Measurements from ENCODE around the gene ACCSL.

The ACCSL gene

GRCh38 chr11:44018829-44019228 is 29.0 kb upstream of the ACCSL start:
- Histone ChIP-seq H3K18ac (ENCODE audit: low read length) (no peak overlapping the region), H4K8ac (ENCODE audit: low read depth, low read length) (no peak overlapping the region), H3K36me3 (replicated peaks in 1 of 2; ENCODE audit: control insufficient read depth in 2 of 2, insufficient read depth in 2 of 2, low read length in 2 of 2) (no peaks in the 10 kb centered on the region), H3K4ac (ENCODE audit: low read length) (no peak overlapping the region), H3K9me3 (replicated peaks in 1 of 2; ENCODE audit: control insufficient read depth in 2 of 2, insufficient read depth in 1 of 2, low read depth in 1 of 2, low read length in 2 of 2) (no peaks in the 10 kb centered on the region), H3K4me1 (ENCODE audit: control insufficient read depth in 2 of 2, insufficient read depth in 1 of 2, low read depth in 1 of 2, low read length in 2 of 2) (no peaks in the 10 kb centered on the region), H3K4me3 (ENCODE audit: low read length in 2 of 2) (no peak overlapping the region), H3K27me3 (ENCODE audit: control insufficient read depth in 3 of 3, insufficient read depth in 3 of 3, low read depth in 1 of 3, low read length in 3 of 3) (no peaks in the 10 kb centered on the region), H3K4me2 (ENCODE audit: insufficient read depth, low read length, poor library complexity, severe bottlenecking) (no peak overlapping the region), H4K91ac (ENCODE audit: low read depth, low read length, poor library complexity) (no peak overlapping the region), H2AK5ac (ENCODE audit: low read depth, low read length) (no peak overlapping the region), H3K23ac (ENCODE audit: low read depth, low read length, poor library complexity) (no peak overlapping the region), H3K14ac (ENCODE audit: low read length) (no peak overlapping the region), H3K9ac (ENCODE audit: low read depth, low read length, poor library complexity) (no peak overlapping the region), H2BK5ac (ENCODE audit: low read length) (no peak overlapping the region), H2BK15ac (ENCODE audit: low read length) (no peak overlapping the region), H2BK12ac (ENCODE audit: low read length) (no peak overlapping the region), H3K79me1 (ENCODE audit: low read depth, low read length) (no peaks in the 10 kb centered on the region), H3K27ac (replicated peaks; ENCODE audit: low read length) (no peak overlapping the region), H2AFZ (ENCODE audit: low read length) (no peak overlapping the region), H2BK120ac (ENCODE audit: low read depth, low read length) (no peak overlapping the region)
- no CpG with 5 or more reads among the region's 2 CpGs for WGBS, 2 donors (ENCODE audit: extremely low coverage in 2 of 2, insufficient read length in 2 of 2, insufficient replicate concordance in 1 of 2)
- DNase-seq (ENCODE audit: low spot score), result no peak

GRCh38 chr11:44024977-44025376 is 22.8 kb upstream of the ACCSL start:
- Histone ChIP-seq H3K4me3 (ENCODE audit: low read length in 2 of 2) (no peak overlapping the region), H2AK5ac (ENCODE audit: low read depth, low read length) (no peak overlapping the region), H3K18ac (ENCODE audit: low read length) (no peak overlapping the region), H3K9ac (ENCODE audit: low read depth, low read length, poor library complexity) (no peak overlapping the region), H4K91ac (ENCODE audit: low read depth, low read length, poor library complexity) (no peak overlapping the region), H3K27me3 (ENCODE audit: control insufficient read depth in 3 of 3, insufficient read depth in 3 of 3, low read depth in 1 of 3, low read length in 3 of 3) (no peaks in the 10 kb centered on the region), H2BK12ac (ENCODE audit: low read length) (no peak overlapping the region), H2BK120ac (ENCODE audit: low read depth, low read length) (no peak overlapping the region), H4K8ac (ENCODE audit: low read depth, low read length) (no peak overlapping the region), H3K79me1 (ENCODE audit: low read depth, low read length) (no peaks in the 10 kb centered on the region), H3K4ac (ENCODE audit: low read length) (no peak overlapping the region), H2BK15ac (ENCODE audit: low read length) (no peak overlapping the region), H3K4me2 (ENCODE audit: insufficient read depth, low read length, poor library complexity, severe bottlenecking) (no peak overlapping the region), H2AFZ (ENCODE audit: low read length) (no peak overlapping the region), H3K9me3 (replicated peaks in 1 of 2; ENCODE audit: control insufficient read depth in 2 of 2, insufficient read depth in 1 of 2, low read depth in 1 of 2, low read length in 2 of 2) (no peaks in the 10 kb centered on the region), H3K4me1 (ENCODE audit: control insufficient read depth in 2 of 2, insufficient read depth in 1 of 2, low read depth in 1 of 2, low read length in 2 of 2) (peaks cover 0 to 3% of the 10 kb centered on the region in 2 donors), H3K27ac (replicated peaks; ENCODE audit: low read length) (no peak overlapping the region), H2BK5ac (ENCODE audit: low read length) (no peak overlapping the region), H3K23ac (ENCODE audit: low read depth, low read length, poor library complexity) (no peak overlapping the region), H3K36me3 (replicated peaks in 1 of 2; ENCODE audit: control insufficient read depth in 2 of 2, insufficient read depth in 2 of 2, low read length in 2 of 2) (no peaks in the 10 kb centered on the region), H3K14ac (ENCODE audit: low read length) (no peak overlapping the region)
- DNase-seq (ENCODE audit: low spot score), result no peak
- no CpG with 5 or more reads among the region's 1 CpG for WGBS, 2 donors (ENCODE audit: extremely low coverage in 2 of 2, insufficient read length in 2 of 2, insufficient replicate concordance in 1 of 2)

DNA sequence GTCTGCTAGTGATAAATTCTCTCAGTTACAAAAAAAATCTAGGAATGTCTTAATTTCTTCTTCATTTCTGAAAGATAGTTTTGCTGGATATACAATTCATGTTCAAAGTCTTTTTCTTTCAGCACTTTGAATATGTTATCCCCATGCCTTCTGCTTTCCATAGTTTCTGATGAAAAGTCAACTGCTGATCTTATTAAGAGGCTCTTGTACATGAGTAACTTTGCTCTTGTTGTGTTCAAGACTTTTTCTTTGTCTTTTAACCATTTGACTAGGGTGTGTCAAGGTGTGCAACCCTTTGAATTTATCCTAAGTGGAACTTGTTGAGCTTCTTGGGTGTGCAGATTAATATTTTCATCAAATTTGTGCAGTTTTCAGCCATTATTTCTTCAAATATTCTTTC is 22.1 kb upstream of the ACCSL start:
- Histone ChIP-seq H3K9ac (ENCODE audit: low read depth, low read length, poor library complexity) (no peak overlapping the region), H3K36me3 (replicated peaks in 1 of 2; ENCODE audit: control insufficient read depth in 2 of 2, insufficient read depth in 2 of 2, low read length in 2 of 2) (no peaks in the 10 kb centered on the region), H3K4ac (ENCODE audit: low read length) (no peak overlapping the region), H2BK5ac (ENCODE audit: low read length) (no peak overlapping the region), H2BK15ac (ENCODE audit: low read length) (no peak overlapping the region), H2AFZ (ENCODE audit: low read length) (no peak overlapping the region), H3K14ac (ENCODE audit: low read length) (no peak overlapping the region), H3K4me1 (ENCODE audit: control insufficient read depth in 2 of 2, insufficient read depth in 1 of 2, low read depth in 1 of 2, low read length in 2 of 2) (peaks cover 4 to 7% of the 10 kb centered on the region in 2 donors), H4K8ac (ENCODE audit: low read depth, low read length) (no peak overlapping the region), H3K9me3 (replicated peaks in 1 of 2; ENCODE audit: control insufficient read depth in 2 of 2, insufficient read depth in 1 of 2, low read depth in 1 of 2, low read length in 2 of 2) (no peaks in the 10 kb centered on the region), H3K4me2 (ENCODE audit: insufficient read depth, low read length, poor library complexity, severe bottlenecking) (no peak overlapping the region), H3K79me1 (ENCODE audit: low read depth, low read length) (no peaks in the 10 kb centered on the region), H4K91ac (ENCODE audit: low read depth, low read length, poor library complexity) (no peak overlapping the region), H2BK120ac (ENCODE audit: low read depth, low read length) (no peak overlapping the region), H3K18ac (ENCODE audit: low read length) (no peak overlapping the region), H3K27me3 (ENCODE audit: control insufficient read depth in 3 of 3, insufficient read depth in 3 of 3, low read depth in 1 of 3, low read length in 3 of 3) (no peaks in the 10 kb centered on the region), H3K27ac (replicated peaks; ENCODE audit: low read length) (no peak overlapping the region), H3K4me3 (ENCODE audit: low read length in 2 of 2) (no peak overlapping the region), H2BK12ac (ENCODE audit: low read length) (no peak overlapping the region), H2AK5ac (ENCODE audit: low read depth, low read length) (no peak overlapping the region), H3K23ac (ENCODE audit: low read depth, low read length, poor library complexity) (no peak overlapping the region)
- DNase-seq (ENCODE audit: low spot score), result no peak

DNA sequence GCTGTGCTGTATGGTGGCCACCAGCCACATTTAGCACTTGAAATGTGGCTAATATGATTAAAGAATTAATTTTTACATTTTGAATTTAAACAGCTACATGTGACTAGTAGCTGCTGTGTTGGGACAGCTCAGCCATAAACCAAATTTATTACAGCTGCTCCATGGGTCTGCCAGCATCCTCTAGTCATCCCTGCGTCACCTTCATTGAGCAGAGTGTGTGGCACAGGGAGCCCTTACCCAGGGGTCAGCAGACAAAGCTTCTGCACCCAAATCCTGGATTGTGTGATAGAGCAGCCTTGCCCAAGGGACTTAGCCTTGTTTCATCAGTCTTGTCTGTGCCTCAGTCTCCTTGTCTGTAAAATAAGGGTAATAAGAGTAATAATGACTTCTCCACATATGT is 19.4 kb upstream of the ACCSL start:
- no peak overlapping the region for H2BK15ac ChIP-seq (ENCODE audit: low read length)
- no peak overlapping the region for H2BK5ac ChIP-seq (ENCODE audit: low read length)
- DNase-seq (ENCODE audit: low spot score), result no peak

More for the DNA sequence above, 19.4 kb upstream of the ACCSL start:
- Histone ChIP-seq H3K4me2 (ENCODE audit: insufficient read depth, low read length, poor library complexity, severe bottlenecking) (no peak overlapping the region), H4K91ac (ENCODE audit: low read depth, low read length, poor library complexity) (no peak overlapping the region), H3K4ac (ENCODE audit: low read length) (no peak overlapping the region), H4K8ac (ENCODE audit: low read depth, low read length) (no peak overlapping the region), H2AFZ (ENCODE audit: low read length) (no peak overlapping the region), H3K14ac (ENCODE audit: low read length) (no peak overlapping the region), H3K27me3 (ENCODE audit: control insufficient read depth in 3 of 3, insufficient read depth in 3 of 3, low read depth in 1 of 3, low read length in 3 of 3) (peaks cover 0 to 3% (median 0%) of the 10 kb centered on the region in 3 experiments), H3K36me3 (replicated peaks in 1 of 2; ENCODE audit: control insufficient read depth in 2 of 2, insufficient read depth in 2 of 2, low read length in 2 of 2) (no peaks in the 10 kb centered on the region), H3K79me1 (ENCODE audit: low read depth, low read length) (no peaks in the 10 kb centered on the region), H2AK5ac (ENCODE audit: low read depth, low read length) (no peak overlapping the region), H3K23ac (ENCODE audit: low read depth, low read length, poor library complexity) (no peak overlapping the region), H3K27ac (replicated peaks; ENCODE audit: low read length) (no peak overlapping the region), H3K9ac (ENCODE audit: low read depth, low read length, poor library complexity) (no peak overlapping the region), H2BK120ac (ENCODE audit: low read depth, low read length) (no peak overlapping the region), H3K4me3 (ENCODE audit: low read length in 2 of 2) (no peak overlapping the region), H3K18ac (ENCODE audit: low read length) (no peak overlapping the region), H3K4me1 (ENCODE audit: control insufficient read depth in 2 of 2, insufficient read depth in 1 of 2, low read depth in 1 of 2, low read length in 2 of 2) (peaks cover 6 to 20% of the 10 kb centered on the region in 2 donors), H2BK12ac (ENCODE audit: low read length) (no peak overlapping the region), H3K9me3 (replicated peaks in 1 of 2; ENCODE audit: control insufficient read depth in 2 of 2, insufficient read depth in 1 of 2, low read depth in 1 of 2, low read length in 2 of 2) (no peaks in the 10 kb centered on the region)
- WGBS, 2 donors (ENCODE audit: extremely low coverage in 2 of 2, insufficient read length in 2 of 2, insufficient replicate concordance in 1 of 2), result no CpG with 5 or more reads among the region's 1 CpG
